DOHH2 (cell line): ENCODE data around the gene RPH3AL.

Experiments used
- H3F3A ChIP-seq: fragments of 200-600 bp; sonication (generic), shearing (Covaris generic); 2 replicates; pipeline ENCODE4 v1.6.0; 2016; ENCODE audit warnings: antibody characterized with exemption, mild to moderate bottlenecking; ENCODE audit not compliant: control insufficient read depth, insufficient read depth
- H3K27ac ChIP-seq: fragments of 200-600 bp; sonication (generic); 2 replicates; pipeline ENCODE4 v1.5.1; 2014; ENCODE audit warnings: low read depth, mild to moderate bottlenecking, low read length, moderate library complexity
- H3K27me3 ChIP-seq: fragments of 200-600 bp; sonication (generic); 2 replicates; pipeline ENCODE4 v1.6.1; 2014; ENCODE audit warnings: mild to moderate bottlenecking, low read length, mixed read lengths; ENCODE audit not compliant: control insufficient read depth
- H3K36me3 ChIP-seq: fragments of 200-600 bp; sonication (generic); 2 replicates; pipeline ENCODE4 v1.6.1; 2014; ENCODE audit warnings: mild to moderate bottlenecking, low read length, moderate library complexity, mixed read lengths; ENCODE audit not compliant: control insufficient read depth
- H3K4me1 ChIP-seq: fragments of 200-600 bp; sonication (generic); 2 replicates; pipeline ENCODE4 v1.6.1; 2014; ENCODE audit warnings: mild to moderate bottlenecking, low read length, mixed read lengths; ENCODE audit not compliant: control insufficient read depth
- H3K4me2 ChIP-seq: fragments of 200-600 bp; sonication (generic); 2 replicates; pipeline ENCODE4 v1.6.0; 2014; ENCODE audit warnings: mild to moderate bottlenecking, low read length, moderate library complexity
- H3K4me3 ChIP-seq: fragments of 200-600 bp; sonication (generic); 2 replicates; pipeline ENCODE4 v1.5.1; 2014; ENCODE audit warnings: mild to moderate bottlenecking, low read length, mixed read lengths
- H3K79me2 ChIP-seq: fragments of 200-600 bp; sonication (generic); 2 replicates; pipeline ENCODE4 v1.6.1; 2014; ENCODE audit warnings: mild to moderate bottlenecking, low read length, mixed read lengths; ENCODE audit not compliant: control insufficient read depth
- H3K9me2 ChIP-seq: fragments of 200-600 bp; sonication (generic); replicated peaks from 2 replicates; pipeline ENCODE4 v1.6.1; 2014; ENCODE audit warnings: mild to moderate bottlenecking, low read length, mixed read lengths; ENCODE audit not compliant: control insufficient read depth
- H3K9me3 ChIP-seq: fragments of 200-600 bp; sonication (generic); 2 replicates; pipeline ENCODE4 v1.6.1; 2014; ENCODE audit warnings: antibody characterized with exemption, low read length, mixed read lengths; ENCODE audit not compliant: control insufficient read depth, insufficient read depth
- H4K20me1 ChIP-seq: fragments of 200-600 bp; sonication (generic); 2 replicates; pipeline ENCODE4 v1.6.0; 2014; ENCODE audit warnings: low read depth, mild to moderate bottlenecking, antibody characterized with exemption, low read length, moderate library complexity; ENCODE audit not compliant: control insufficient read depth, insufficient read depth
- EZH2phosphoT487 ChIP-seq: fragments of 200-600 bp; sonication (generic); IDR thresholded peaks from 2 replicates; pipeline ENCODE4 v1.6.1; 2017; ENCODE audit warnings: borderline replicate concordance, mild to moderate bottlenecking, antibody characterized with exemption, low read length, moderate library complexity, mixed read lengths
- TF ChIP-seq, protein P1 (sequence below): fragments of 200-600 bp; sonication (generic); IDR thresholded peaks from one replicate; pipeline ENCODE4 v1.5.1; 2014; ENCODE audit warnings: antibody characterized with exemption, mild to moderate bottlenecking, low read depth, low read length; ENCODE audit not compliant: poor library complexity, severe bottlenecking

RPH3AL gene

GRCh38 chr17:356671-357434 is 4.2 kb upstream of the RPH3AL start:
- Histone ChIP-seq H3K9me2 (no peaks in the 10 kb centered on the region), H3K4me2 (no peak overlapping the region), H3K4me3 (no peak overlapping the region), H3F3A (no peaks in the 10 kb centered on the region), H3K27me3 (no peaks in the 10 kb centered on the region), H3K27ac (no peak overlapping the region), H4K20me1 (no peaks in the 10 kb centered on the region), H3K9me3 (peaks cover 23% of the 10 kb centered on the region; the same call in 1 of the 2 replicates), H3K4me1 (no peaks in the 10 kb centered on the region), H3K79me2 (no peaks in the 10 kb centered on the region), H3K36me3 (no peaks in the 10 kb centered on the region)
- no peak for TF ChIP-seq EZH2phosphoT487
- TF ChIP-seq, protein P1, sequence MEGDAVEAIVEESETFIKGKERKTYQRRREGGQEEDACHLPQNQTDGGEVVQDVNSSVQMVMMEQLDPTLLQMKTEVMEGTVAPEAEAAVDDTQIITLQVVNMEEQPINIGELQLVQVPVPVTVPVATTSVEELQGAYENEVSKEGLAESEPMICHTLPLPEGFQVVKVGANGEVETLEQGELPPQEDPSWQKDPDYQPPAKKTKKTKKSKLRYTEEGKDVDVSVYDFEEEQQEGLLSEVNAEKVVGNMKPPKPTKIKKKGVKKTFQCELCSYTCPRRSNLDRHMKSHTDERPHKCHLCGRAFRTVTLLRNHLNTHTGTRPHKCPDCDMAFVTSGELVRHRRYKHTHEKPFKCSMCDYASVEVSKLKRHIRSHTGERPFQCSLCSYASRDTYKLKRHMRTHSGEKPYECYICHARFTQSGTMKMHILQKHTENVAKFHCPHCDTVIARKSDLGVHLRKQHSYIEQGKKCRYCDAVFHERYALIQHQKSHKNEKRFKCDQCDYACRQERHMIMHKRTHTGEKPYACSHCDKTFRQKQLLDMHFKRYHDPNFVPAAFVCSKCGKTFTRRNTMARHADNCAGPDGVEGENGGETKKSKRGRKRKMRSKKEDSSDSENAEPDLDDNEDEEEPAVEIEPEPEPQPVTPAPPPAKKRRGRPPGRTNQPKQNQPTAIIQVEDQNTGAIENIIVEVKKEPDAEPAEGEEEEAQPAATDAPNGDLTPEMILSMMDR, result no peak

GRCh38 chr17:354651-355556 is 2.3 kb upstream of the RPH3AL start:
- Histone ChIP-seq H3K4me3 (no peak overlapping the region), H3F3A (no peaks in the 10 kb centered on the region), H3K9me2 (no peaks in the 10 kb centered on the region), H3K27ac (no peak overlapping the region), H4K20me1 (no peaks in the 10 kb centered on the region), H3K27me3 (no peaks in the 10 kb centered on the region), H3K9me3 (peaks cover 23% of the 10 kb centered on the region; the same call in 1 of the 2 replicates), H3K4me1 (no peaks in the 10 kb centered on the region), H3K36me3 (no peaks in the 10 kb centered on the region), H3K4me2 (no peak overlapping the region), H3K79me2 (no peaks in the 10 kb centered on the region)
- no peak for TF ChIP-seq EZH2phosphoT487
- TF ChIP-seq, protein P1, result no peak

DNA sequence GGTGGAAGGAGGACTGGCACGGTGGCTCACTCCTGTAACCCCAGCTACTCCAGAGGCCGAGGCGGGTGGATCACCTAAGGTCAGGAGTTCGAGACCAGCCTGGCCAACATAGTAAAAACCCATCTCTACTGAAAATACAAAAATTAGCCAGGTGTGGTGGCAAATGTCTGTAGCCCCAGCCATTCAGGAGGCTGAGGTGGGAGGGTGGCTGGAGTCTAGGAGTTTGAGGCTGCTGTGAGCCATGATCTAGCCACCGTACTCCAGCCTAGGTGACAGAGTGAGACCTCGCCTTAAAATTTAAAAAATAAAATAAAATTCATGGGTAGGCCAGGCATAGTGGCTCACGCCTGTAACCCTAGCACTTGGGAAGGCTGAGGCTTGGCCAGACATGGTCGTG is 1.2 kb upstream of the RPH3AL start:
- Histone ChIP-seq H3K27ac (no peak overlapping the region), H3K9me3 (peaks cover 23% of the 10 kb centered on the region; the same call in 1 of the 2 replicates), H4K20me1 (no peaks in the 10 kb centered on the region), H3K4me1 (no peaks in the 10 kb centered on the region), H3K4me3 (no peak overlapping the region), H3K36me3 (no peaks in the 10 kb centered on the region), H3K79me2 (no peaks in the 10 kb centered on the region), H3K9me2 (no peaks in the 10 kb centered on the region), H3K27me3 (no peaks in the 10 kb centered on the region), H3F3A (no peaks in the 10 kb centered on the region), H3K4me2 (no peak overlapping the region)
- TF ChIP-seq, protein P1, result no peak
- no peak for TF ChIP-seq EZH2phosphoT487
